ENCODE measurements around the gene CNPY1. TPM values are rescaled to one million over a fixed set of nuclear protein-coding genes. Genes with fewer than 3 reads are reported as not detected.
"Not testable (repeated sequence)": the region's sequence is repeated elsewhere in the genome, so short reads cannot be mapped to it uniquely, and the experiment has no call there.

CNPY1 gene
- total and polyA plus RNA-seq, 2 donors (not counting 1 experiment from before 2014, with no cell fraction given): not detected

DNA sequence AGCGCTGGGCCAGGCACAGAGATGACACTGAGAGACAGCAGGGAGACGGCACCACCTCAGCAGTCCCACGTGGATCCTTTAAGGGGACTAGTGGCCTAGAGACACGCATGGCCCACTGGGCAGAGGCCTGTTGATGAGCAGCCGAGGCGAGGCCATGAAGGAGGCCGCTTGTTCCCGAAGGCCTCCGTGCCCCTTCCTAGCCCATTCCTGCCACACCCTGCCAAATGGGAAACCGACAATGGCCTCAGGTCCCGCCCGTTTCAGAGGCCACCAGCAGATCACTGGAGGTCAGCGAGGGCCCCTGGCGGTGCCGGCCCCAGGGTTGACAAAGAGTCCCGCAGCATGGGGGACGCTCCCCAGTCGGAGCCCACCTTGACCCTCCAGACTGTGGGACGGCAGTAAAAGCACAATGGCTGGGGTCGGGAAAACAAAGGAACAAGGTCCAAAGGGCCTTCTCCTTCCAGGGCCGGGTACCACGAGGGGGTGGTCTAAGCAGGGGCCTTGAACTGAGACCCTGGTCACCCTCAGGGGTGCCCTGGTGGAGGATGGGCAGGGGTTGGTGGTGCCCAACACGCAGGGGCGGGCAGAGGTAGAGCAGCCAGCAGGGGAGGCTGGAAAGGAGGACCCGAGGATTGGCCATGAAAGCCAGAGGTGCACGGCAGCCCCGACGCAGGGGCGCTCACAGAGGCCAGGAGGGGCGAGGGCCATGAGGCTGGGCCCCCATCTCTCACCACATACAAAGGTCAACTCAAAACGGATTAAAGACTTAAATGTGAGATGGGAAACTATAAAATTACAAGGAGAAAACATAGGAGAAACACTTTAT, 19.9 kb upstream of the CNPY1 start:
- ATAC-seq (ENCODE audit: low read depth): no peak
- Mint-ChIP-seq H3K27me3 (peaks cover 5% of the 10 kb centered on the region), H3K27ac (no peak overlapping the region), H3K9me3 (ENCODE audit: insufficient read depth) (no peaks in the 10 kb centered on the region), H3K4me1 (no peaks in the 10 kb centered on the region), H3K4me3 (no peak overlapping the region)
- WGBS (ENCODE audit: insufficient coverage): 92% methylated on average over 23 of the region's 31 CpGs
- Histone ChIP-seq H2AFZ (ENCODE audit: insufficient read depth, low read depth, low read length, poor library complexity, severe bottlenecking) (no peak overlapping the region), H3K4me3 (ENCODE audit: control extremely low read depth in 1 of 5, extremely low read depth in 1 of 5, insufficient read depth in 1 of 5, low read depth in 2 of 5, low read length in 4 of 5) (no peak overlapping the region), H4K20me1 (ENCODE audit: control insufficient read depth, insufficient read depth, low read length, poor library complexity, severe bottlenecking) (no peaks in the 10 kb centered on the region), H3K79me2 (ENCODE audit: control insufficient read depth, insufficient read depth, low read length) (no peaks in the 10 kb centered on the region), H3K27me3 (replicated peaks in 1 of 4; ENCODE audit: control extremely low read depth in 1 of 4, control insufficient read depth in 3 of 4, insufficient read depth in 4 of 4, low read length in 3 of 4) (no peaks in the 10 kb centered on the region), H3K36me3 (replicated peaks in 1 of 2; ENCODE audit: control extremely low read depth in 1 of 2, control insufficient read depth in 1 of 2, extremely low read depth in 1 of 2, insufficient read depth in 2 of 2, low read length in 1 of 2) (no peaks in the 10 kb centered on the region), H3K4me2 (replicated peaks; ENCODE audit: low read depth, low read length, poor library complexity, severe bottlenecking) (no peak overlapping the region), H3K4me1 (ENCODE audit: control insufficient read depth in 2 of 2, insufficient read depth in 2 of 2, low read length in 2 of 2) (no peaks in the 10 kb centered on the region), H3K9me3 (ENCODE audit: control extremely low read depth in 1 of 3, control insufficient read depth in 2 of 3, insufficient read depth in 1 of 3, low read length in 2 of 3) (no peaks in the 10 kb centered on the region), H3K9ac (ENCODE audit: low read length) (no peak overlapping the region), H3K27ac (ENCODE audit: low read length in 2 of 2) (no peak overlapping the region)
- POLR2A ChIA-PET: no interaction called here
- intact Hi-C loops (cut with micrococcal nuclease): no loop called here
- TF ChIP-seq, protein P1, sequence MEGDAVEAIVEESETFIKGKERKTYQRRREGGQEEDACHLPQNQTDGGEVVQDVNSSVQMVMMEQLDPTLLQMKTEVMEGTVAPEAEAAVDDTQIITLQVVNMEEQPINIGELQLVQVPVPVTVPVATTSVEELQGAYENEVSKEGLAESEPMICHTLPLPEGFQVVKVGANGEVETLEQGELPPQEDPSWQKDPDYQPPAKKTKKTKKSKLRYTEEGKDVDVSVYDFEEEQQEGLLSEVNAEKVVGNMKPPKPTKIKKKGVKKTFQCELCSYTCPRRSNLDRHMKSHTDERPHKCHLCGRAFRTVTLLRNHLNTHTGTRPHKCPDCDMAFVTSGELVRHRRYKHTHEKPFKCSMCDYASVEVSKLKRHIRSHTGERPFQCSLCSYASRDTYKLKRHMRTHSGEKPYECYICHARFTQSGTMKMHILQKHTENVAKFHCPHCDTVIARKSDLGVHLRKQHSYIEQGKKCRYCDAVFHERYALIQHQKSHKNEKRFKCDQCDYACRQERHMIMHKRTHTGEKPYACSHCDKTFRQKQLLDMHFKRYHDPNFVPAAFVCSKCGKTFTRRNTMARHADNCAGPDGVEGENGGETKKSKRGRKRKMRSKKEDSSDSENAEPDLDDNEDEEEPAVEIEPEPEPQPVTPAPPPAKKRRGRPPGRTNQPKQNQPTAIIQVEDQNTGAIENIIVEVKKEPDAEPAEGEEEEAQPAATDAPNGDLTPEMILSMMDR (IDR thresholded peaks at IDR 0.05): no peak
- TF ChIP-seq EZH2 (IDR thresholded peaks at IDR 0.05; ENCODE audit: borderline replicate concordance, insufficient read depth, low read depth, low read length, poor library complexity, severe bottlenecking): no peak
- CTCF ChIA-PET: no interaction called here
- DNase-seq: no peak

DNA sequence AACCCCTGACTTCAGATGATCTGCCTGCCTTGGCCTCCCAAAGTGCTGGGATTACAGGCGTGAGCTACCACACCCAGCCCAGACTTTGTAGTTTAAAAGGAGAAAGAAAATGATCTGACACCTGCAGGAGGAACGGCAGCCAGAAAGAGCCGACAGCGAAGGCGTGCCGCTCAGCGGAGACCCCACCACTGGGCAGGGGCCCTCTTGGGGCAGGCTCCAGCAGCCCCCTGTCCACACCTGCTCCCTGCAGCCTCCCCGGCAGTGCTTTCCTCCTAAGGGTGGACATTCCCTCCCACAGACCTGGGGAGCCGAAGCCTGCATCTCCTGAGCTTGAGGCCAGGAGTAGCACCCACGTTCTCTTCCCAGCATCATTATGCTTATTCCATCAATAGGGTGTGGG, 19.2 kb upstream of the CNPY1 start:
- Histone ChIP-seq H3K27ac (ENCODE audit: low read length in 2 of 2) (no peak overlapping the region), H3K79me2 (ENCODE audit: control insufficient read depth, insufficient read depth, low read length) (no peaks in the 10 kb centered on the region), H2AFZ (ENCODE audit: insufficient read depth, low read depth, low read length, poor library complexity, severe bottlenecking) (no peak overlapping the region), H3K4me1 (ENCODE audit: control insufficient read depth in 2 of 2, insufficient read depth in 2 of 2, low read length in 2 of 2) (no peaks in the 10 kb centered on the region), H3K36me3 (replicated peaks in 1 of 2; ENCODE audit: control extremely low read depth in 1 of 2, control insufficient read depth in 1 of 2, extremely low read depth in 1 of 2, insufficient read depth in 2 of 2, low read length in 1 of 2) (no peaks in the 10 kb centered on the region), H3K9ac (ENCODE audit: low read length) (no peak overlapping the region), H4K20me1 (ENCODE audit: control insufficient read depth, insufficient read depth, low read length, poor library complexity, severe bottlenecking) (no peaks in the 10 kb centered on the region), H3K9me3 (ENCODE audit: control extremely low read depth in 1 of 3, control insufficient read depth in 2 of 3, insufficient read depth in 1 of 3, low read length in 2 of 3) (no peaks in the 10 kb centered on the region), H3K27me3 (replicated peaks in 1 of 4; ENCODE audit: control extremely low read depth in 1 of 4, control insufficient read depth in 3 of 4, insufficient read depth in 4 of 4, low read length in 3 of 4) (peaks cover 0 to 3% (median 0%) of the 10 kb centered on the region in 4 experiments), H3K4me3 (ENCODE audit: control extremely low read depth in 1 of 5, extremely low read depth in 1 of 5, insufficient read depth in 1 of 5, low read depth in 2 of 5, low read length in 4 of 5) (no peak overlapping the region), H3K4me2 (replicated peaks; ENCODE audit: low read depth, low read length, poor library complexity, severe bottlenecking) (no peak overlapping the region)
- H3K9me3 Mint-ChIP-seq (ENCODE audit: insufficient read depth): no peaks in the 10 kb centered on the region
- ChIA-PET CTCF (no interaction called here), POLR2A (no interaction called here)
- ATAC-seq (ENCODE audit: low read depth) (no peak), DNase-seq (no peak)
- H3K4me3 Mint-ChIP-seq: no peak overlapping the region
- H3K27me3 Mint-ChIP-seq: peaks cover 7% of the 10 kb centered on the region
- no peak for TF ChIP-seq EZH2 (IDR thresholded peaks at IDR 0.05; ENCODE audit: borderline replicate concordance, insufficient read depth, low read depth, low read length, poor library complexity, severe bottlenecking)
- TF ChIP-seq, protein P1 (IDR thresholded peaks at IDR 0.05): no peak
- 99% methylated on average over 10 of the region's 10 CpGs for WGBS (ENCODE audit: insufficient coverage)
- H3K27ac Mint-ChIP-seq: no peak overlapping the region
- intact Hi-C loops (cut with micrococcal nuclease): no loop called here
- H3K4me1 Mint-ChIP-seq: no peaks in the 10 kb centered on the region

DNA sequence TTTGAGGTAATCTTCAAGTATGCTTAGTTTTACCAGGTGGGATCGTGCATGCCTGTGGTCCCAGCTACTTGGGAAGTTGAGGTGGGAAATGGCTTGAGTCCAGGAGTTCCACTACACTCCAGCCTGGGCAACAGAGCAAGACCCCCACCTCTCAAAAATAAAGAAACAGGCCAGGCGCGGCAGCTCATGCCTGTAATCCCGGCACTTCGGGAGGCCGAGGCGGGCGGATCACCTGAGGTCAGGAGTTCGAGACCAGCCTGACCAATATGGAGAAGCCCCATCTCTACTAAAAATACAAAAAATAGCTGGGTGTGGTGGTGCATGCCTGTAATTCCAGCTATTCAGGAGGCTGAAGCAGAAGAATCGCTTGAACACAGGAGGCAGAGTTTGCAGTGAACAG, 16.6 kb upstream of the CNPY1 start:
- H3K9ac ChIP-seq (ENCODE audit: low read length); ATAC-seq (ENCODE audit: low read depth); CTCF ChIA-PET; H3K27ac ChIP-seq (ENCODE audit: low read length in 2 of 2); H4K20me1 ChIP-seq (ENCODE audit: control insufficient read depth, insufficient read depth, low read length, poor library complexity, severe bottlenecking); intact Hi-C loops (cut with micrococcal nuclease); H3K4me3 Mint-ChIP-seq; H3K4me1 ChIP-seq (ENCODE audit: control insufficient read depth in 2 of 2, insufficient read depth in 2 of 2, low read length in 2 of 2); H3K4me2 ChIP-seq (replicated peaks; ENCODE audit: low read depth, low read length, poor library complexity, severe bottlenecking); H3K36me3 ChIP-seq (replicated peaks in 1 of 2; ENCODE audit: control extremely low read depth in 1 of 2, control insufficient read depth in 1 of 2, extremely low read depth in 1 of 2, insufficient read depth in 2 of 2, low read length in 1 of 2); H3K4me3 ChIP-seq (ENCODE audit: control extremely low read depth in 1 of 5, extremely low read depth in 1 of 5, insufficient read depth in 1 of 5, low read depth in 2 of 5, low read length in 4 of 5); H3K27ac Mint-ChIP-seq; H3K9me3 ChIP-seq (ENCODE audit: control extremely low read depth in 1 of 3, control insufficient read depth in 2 of 3, insufficient read depth in 1 of 3, low read length in 2 of 3); POLR2A ChIA-PET; H3K79me2 ChIP-seq (ENCODE audit: control insufficient read depth, insufficient read depth, low read length); H3K4me1 Mint-ChIP-seq; H3K9me3 Mint-ChIP-seq (ENCODE audit: insufficient read depth); DNase-seq; H2AFZ ChIP-seq (ENCODE audit: insufficient read depth, low read depth, low read length, poor library complexity, severe bottlenecking): not testable (repeated sequence)
- H3K27me3 Mint-ChIP-seq: peaks cover 14% of the 10 kb centered on the region
- 100% methylated on average over 1 of the region's 10 CpGs for WGBS (ENCODE audit: insufficient coverage)
- peaks cover 0 to 10% (median 0%) of the 10 kb centered on the region in 4 experiments for H3K27me3 ChIP-seq (replicated peaks in 1 of 4; ENCODE audit: control extremely low read depth in 1 of 4, control insufficient read depth in 3 of 4, insufficient read depth in 4 of 4, low read length in 3 of 4)
